IPS-20b (cell line): ENCODE results near the gene TLE3.

Experiments
- H3K27ac ChIP-seq: one replicate; pipeline ENCODE4 v1.5.1; 2013; ENCODE audit warnings: low read length
- H3K27me3 ChIP-seq: 2 replicates; pipeline ENCODE4 v1.6.1; 2013; ENCODE audit warnings: mild to moderate bottlenecking, low read length, inconsistent platforms; ENCODE audit not compliant: insufficient read depth
- H3K36me3 ChIP-seq: 2 replicates; pipeline ENCODE4 v1.6.1; 2013; ENCODE audit warnings: low read depth, mild to moderate bottlenecking, inconsistent platforms, low read length, moderate library complexity; ENCODE audit not compliant: insufficient read depth
- H3K4me1 ChIP-seq: 2 replicates; pipeline ENCODE4 v1.6.1; 2013; ENCODE audit warnings: mild to moderate bottlenecking, control low read depth, inconsistent platforms, low read length, moderate library complexity; ENCODE audit not compliant: insufficient read depth
- H3K4me3 ChIP-seq: 2 replicates; pipeline ENCODE4 v1.5.1; 2013; ENCODE audit warnings: mild to moderate bottlenecking, low read length, inconsistent platforms
- H3K9ac ChIP-seq: 2 replicates; pipeline ENCODE4 v1.6.1; 2013; ENCODE audit warnings: low read depth, mild to moderate bottlenecking, inconsistent platforms, low read length, moderate library complexity
- H3K9me3 ChIP-seq: 2 replicates; pipeline ENCODE4 v1.6.1; 2013; ENCODE audit warnings: mild to moderate bottlenecking, low read depth, low read length, inconsistent platforms; ENCODE audit not compliant: insufficient read depth

Gene TLE3

GRCh38 chr15:70017025-70017424, 80.7 kb downstream of the TLE3 start:
- Histone ChIP-seq H3K4me1 (peaks cover 16% of the 10 kb centered on the region; the same call in 1 of the 2 replicates), H3K27me3 (peaks cover 12% of the 10 kb centered on the region; the same call in 1 of the 2 replicates), H3K9me3 (no peaks in the 10 kb centered on the region), H3K27ac (no peak overlapping the region), H3K9ac (no peak overlapping the region), H3K4me3 (no peak overlapping the region), H3K36me3 (no peaks in the 10 kb centered on the region)

DNA sequence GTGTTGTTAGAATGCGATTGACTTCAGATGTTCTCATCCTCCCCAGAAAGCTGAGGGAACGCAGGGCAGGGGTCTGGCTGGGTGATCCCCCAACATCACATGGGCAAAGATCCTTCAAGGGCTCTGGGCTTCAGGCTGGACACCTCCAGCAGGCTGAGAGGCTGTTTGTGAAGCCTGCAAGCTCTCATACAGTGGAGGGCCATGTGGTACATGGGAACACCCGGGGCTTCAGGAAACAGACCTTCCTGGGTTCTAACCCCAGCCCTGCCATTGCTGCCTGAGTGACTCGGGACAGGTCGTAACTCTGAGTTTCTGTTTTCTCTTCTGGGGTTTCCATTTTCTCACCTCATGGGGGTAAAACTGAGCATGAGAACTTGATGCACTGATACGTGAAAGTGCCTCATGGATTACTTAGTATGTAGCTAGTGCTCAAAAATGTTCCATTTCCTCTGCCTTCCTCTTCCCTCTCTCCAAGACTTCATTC, 81.2 kb downstream of the TLE3 start:
- Histone ChIP-seq H3K27me3 (peaks cover 12% of the 10 kb centered on the region; the same call in 1 of the 2 replicates), H3K4me3 (no peak overlapping the region), H3K4me1 (peaks cover 16% of the 10 kb centered on the region; the same call in 1 of the 2 replicates), H3K36me3 (no peaks in the 10 kb centered on the region), H3K27ac (no peak overlapping the region), H3K9ac (no peak overlapping the region), H3K9me3 (no peaks in the 10 kb centered on the region)

DNA sequence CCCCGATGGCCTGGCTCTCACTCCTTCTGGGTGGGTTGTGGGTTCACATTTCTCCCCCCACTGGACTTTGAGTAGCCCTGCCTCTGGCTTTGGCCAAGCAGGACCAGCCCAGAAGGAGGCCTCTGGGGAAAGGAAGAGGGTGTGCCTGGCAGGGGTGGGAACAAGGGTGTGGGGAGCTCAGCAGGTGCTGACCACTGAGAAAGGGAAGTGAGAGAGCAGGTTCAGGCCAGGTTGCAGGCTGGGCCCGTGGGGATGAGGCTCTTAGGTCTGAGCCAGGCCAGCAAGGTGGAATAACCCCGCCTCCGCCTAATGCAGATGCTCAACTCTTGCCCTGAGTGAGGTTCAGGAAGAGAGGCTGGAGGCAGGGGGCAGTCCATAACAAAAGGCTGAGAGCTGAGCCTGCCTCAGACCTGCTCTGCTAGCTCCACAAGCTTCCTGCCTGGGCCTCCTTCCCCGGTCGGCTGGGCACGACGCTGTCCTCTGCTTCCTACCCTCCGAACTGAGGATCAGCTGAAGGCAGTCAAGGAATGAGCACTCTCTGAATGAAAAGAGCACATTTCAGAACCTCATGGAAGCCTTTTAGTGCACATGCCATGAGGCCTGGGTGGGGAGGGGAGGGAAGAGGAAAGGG, 82.7 kb downstream of the TLE3 start:
- Histone ChIP-seq H3K4me1 (peaks cover 16% of the 10 kb centered on the region; the same call in 1 of the 2 replicates), H3K9ac (no peak overlapping the region), H3K27me3 (peaks cover 12% of the 10 kb centered on the region; the same call in 1 of the 2 replicates), H3K27ac (no peak overlapping the region), H3K36me3 (no peaks in the 10 kb centered on the region), H3K9me3 (no peaks in the 10 kb centered on the region), H3K4me3 (no peak overlapping the region)

GRCh38 chr15:70014331-70014730, 83.4 kb downstream of the TLE3 start:
- Histone ChIP-seq H3K9ac (no peak overlapping the region), H3K27me3 (peaks cover 12% of the 10 kb centered on the region; the same call in 1 of the 2 replicates), H3K4me1 (peaks cover 16% of the 10 kb centered on the region; the same call in 1 of the 2 replicates), H3K27ac (no peak overlapping the region), H3K36me3 (no peaks in the 10 kb centered on the region), H3K9me3 (no peaks in the 10 kb centered on the region), H3K4me3 (no peak overlapping the region)

DNA sequence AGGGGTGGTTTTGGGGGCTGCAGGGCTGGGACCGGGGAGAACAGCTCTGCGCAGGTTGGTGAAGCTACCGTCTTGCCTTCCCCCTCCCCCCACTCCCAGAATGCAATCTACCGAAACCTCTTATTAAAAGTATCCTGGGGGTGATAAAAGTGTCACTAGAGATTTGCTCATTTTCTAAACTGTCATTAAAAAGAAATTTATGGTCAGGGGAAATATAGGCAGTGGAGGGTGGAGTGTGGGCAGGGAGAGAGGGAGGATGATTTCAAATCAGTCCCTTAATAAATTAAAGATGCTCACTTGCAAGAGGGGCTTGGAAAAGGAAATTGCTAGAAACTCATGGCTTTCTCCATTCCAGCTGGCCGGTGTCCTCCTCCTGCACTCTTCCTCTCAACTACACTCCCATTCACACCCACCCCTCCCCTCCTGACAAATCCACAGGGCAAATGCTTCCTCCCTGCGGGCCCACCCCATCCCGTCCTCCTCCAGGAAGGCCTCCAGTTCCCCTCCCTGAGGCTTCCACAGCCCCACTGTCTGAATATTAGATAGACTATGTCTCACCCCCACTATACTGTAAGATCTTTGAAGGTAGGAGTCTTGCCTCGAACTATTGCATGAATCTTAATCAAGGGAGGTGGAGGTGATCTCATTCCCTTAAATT, 83.9 kb downstream of the TLE3 start:
- Histone ChIP-seq H3K9ac (no peak overlapping the region), H3K36me3 (no peaks in the 10 kb centered on the region), H3K27me3 (peaks cover 12% of the 10 kb centered on the region; the same call in 1 of the 2 replicates), H3K27ac (no peak overlapping the region), H3K9me3 (no peaks in the 10 kb centered on the region), H3K4me3 (no peak overlapping the region), H3K4me1 (peaks cover 16% of the 10 kb centered on the region; the same call in 1 of the 2 replicates)

DNA sequence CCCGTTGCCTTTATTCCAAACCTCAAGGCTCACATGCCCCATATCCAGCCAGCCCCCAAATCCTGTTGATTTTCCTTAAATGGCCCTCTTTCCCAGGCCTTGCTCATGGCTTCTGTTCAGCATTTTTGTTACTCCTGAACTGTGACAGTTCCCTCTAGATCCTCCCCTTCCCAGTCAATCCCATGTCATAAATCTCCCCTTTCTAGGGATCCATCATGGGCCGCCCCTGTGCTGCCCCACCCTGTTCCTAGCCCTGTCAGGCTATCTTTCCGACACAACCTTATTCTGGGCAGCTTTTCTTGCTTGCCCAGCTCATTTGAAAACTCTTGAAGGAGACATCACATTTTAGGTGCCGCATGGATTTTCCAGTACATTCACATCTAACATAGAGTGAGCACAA, 84.8 kb downstream of the TLE3 start:
- H3K4me1 ChIP-seq: peaks cover 16% of the 10 kb centered on the region; the same call in 1 of the 2 replicates
- no peaks in the 10 kb centered on the region for H3K36me3 ChIP-seq
- no peak overlapping the region for H3K4me3 ChIP-seq
- H3K9me3 ChIP-seq: no peaks in the 10 kb centered on the region
- H3K27ac ChIP-seq: no peak overlapping the region
- H3K27me3 ChIP-seq: peaks cover 12% of the 10 kb centered on the region; the same call in 1 of the 2 replicates
- H3K9ac ChIP-seq: no peak overlapping the region

DNA sequence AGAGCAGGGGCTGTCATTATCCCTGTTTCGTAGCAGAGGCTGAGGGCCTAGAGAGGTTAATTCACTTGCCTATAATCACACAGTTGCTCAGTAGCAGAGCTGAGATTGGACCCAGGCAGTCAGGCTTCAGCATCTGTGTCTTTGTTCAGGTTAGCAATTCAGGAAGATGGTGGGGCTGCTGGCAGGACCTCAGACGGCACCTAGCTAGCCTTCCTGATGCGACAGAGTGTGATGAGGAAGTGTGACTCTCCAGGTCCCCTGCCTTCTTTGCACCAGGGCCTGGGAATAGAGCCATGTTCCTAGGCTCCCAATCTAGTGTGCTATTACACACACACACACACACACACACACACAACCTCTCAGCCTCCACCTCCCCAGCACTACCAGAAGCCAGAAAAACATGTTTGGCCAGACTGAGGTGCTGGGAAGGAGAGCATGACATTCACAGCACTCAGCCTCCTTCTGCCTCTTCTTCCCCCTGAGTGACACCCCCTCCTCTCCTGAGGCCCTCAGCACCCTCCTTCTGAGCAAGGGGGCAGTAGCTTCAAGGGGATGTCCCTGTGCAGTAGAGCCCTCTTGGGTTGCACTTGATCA, 88.9 kb downstream of the TLE3 start:
- Histone ChIP-seq H3K27me3 (no peaks in the 10 kb centered on the region), H3K4me1 (no peaks in the 10 kb centered on the region), H3K9ac (no peak overlapping the region), H3K9me3 (no peaks in the 10 kb centered on the region), H3K27ac (no peak overlapping the region), H3K4me3 (no peak overlapping the region), H3K36me3 (no peaks in the 10 kb centered on the region)

DNA sequence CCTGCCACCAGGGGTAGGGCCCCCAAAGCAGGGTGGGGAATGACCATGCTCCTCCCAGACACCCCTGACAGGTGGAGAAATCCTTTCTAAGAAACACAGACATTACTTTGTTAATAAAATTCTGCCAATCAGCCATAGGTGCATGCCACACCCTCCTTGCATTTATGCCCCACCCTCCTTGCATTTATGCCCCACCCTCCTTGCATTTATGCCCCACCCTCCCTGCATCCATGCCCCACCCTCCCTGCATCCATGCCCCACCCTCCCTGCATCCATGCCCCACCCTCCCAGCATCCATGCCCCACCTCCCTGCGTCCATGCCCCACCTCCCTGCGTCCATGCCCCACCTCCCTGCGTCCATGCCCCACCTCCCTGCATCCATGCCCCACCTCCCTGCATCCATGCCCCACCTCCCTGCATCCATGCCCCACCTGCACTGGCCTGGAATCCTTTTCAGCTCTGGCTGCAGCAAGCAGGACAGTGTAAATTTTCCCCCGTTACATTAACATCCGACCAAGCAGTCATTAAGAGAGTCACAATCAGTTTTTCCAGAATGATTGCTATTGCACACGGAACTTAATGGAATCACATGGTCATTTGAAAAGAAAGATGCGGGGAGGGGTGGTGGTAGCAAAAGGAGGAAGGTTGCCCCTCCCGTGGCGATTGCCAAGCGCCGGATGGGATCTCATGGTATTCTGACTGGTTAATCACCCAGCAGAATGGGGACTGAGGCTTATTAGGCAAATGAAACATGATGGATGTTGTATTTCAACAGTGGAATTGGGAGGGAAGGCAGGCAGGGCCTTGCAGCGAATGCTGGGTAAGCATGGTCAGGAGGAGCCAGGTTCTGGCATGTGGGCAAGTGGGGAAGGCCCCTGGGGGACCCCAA, 91.2 kb downstream of the TLE3 start:
- Histone ChIP-seq H3K4me3 (no peak overlapping the region), H3K4me1 (no peaks in the 10 kb centered on the region; the same call in 1 of the 2 replicates), H3K27ac (no peak overlapping the region), H3K9ac (no peak overlapping the region), H3K27me3 (no peaks in the 10 kb centered on the region), H3K36me3 (no peaks in the 10 kb centered on the region), H3K9me3 (peaks cover 11% of the 10 kb centered on the region)

DNA sequence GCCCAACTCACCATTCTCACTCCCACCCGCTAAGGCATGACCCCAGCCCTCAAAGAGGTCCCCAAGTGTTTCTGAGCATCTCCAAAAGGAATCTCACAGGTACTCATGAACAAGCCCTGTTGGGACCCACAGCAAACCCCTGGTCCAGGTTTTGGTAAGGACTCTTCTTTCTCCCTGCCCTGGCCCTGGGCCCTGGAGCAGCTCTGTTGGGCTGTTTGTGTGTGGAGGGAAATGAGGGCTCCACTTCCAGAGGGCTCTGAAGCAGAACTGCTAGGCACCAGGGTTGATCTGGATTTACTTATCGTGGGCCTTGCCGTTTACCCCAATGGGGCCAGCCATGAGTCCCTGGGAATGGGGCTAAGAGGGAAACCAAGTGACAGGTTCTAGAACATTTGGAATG, 92.9 kb downstream of the TLE3 start:
- no peaks in the 10 kb centered on the region for H3K27me3 ChIP-seq

DNA sequence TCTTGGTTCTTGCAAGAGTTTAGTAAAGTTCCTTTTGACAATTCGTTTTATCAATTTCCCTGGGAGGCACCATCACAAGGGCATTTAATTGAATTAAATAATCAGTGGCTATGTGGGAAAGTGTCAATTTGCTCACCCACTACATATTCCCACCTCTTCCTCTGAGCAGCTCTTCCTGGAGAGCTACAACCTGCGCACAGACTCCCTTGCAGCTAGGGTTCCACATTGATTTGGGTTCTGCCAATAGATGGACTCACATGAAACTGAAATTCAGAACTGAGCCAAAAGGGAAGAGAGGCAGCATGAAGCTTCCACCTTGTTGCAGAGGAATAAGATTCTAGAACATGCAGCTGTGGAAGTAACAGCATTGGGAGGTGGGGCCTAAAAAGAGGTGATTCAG, 94.8 kb downstream of the TLE3 start:
- Histone ChIP-seq H3K36me3 (no peaks in the 10 kb centered on the region), H3K4me1 (no peaks in the 10 kb centered on the region; the same call in 1 of the 2 replicates), H3K9ac (no peak overlapping the region), H3K27me3 (no peaks in the 10 kb centered on the region), H3K27ac (no peak overlapping the region), H3K4me3 (no peak overlapping the region), H3K9me3 (peaks cover 11% of the 10 kb centered on the region)

More for the DNA sequence above, 92.9 kb downstream of the TLE3 start:
- Histone ChIP-seq H3K4me3 (no peak overlapping the region), H3K27ac (no peak overlapping the region), H3K4me1 (no peaks in the 10 kb centered on the region; the same call in 1 of the 2 replicates), H3K36me3 (no peaks in the 10 kb centered on the region), H3K9me3 (peaks cover 11% of the 10 kb centered on the region), H3K9ac (no peak overlapping the region)

DNA sequence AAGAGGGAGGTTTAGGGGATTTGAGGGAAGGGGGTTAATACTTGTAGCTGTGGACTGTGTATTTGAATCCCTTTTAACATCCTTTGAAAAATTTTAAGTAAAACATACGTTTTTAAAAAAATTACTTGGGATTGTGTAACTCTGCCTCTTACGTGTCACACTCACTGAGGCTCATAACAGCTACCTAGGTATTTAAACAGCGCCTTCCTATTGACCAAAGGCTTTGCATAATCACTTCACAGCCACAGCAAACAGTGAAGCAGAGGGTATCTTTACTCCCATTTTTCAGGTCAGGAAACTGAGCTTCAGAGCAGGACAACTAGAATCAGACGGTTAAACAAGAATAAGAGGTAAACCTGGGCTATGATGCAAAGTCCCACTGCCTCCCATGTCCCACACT, 95.9 kb downstream of the TLE3 start:
- no peak overlapping the region for H3K9ac ChIP-seq
- no peak overlapping the region for H3K27ac ChIP-seq
- no peaks in the 10 kb centered on the region for H3K36me3 ChIP-seq

More for the DNA sequence above, 95.9 kb downstream of the TLE3 start:
- Histone ChIP-seq H3K4me3 (no peak overlapping the region), H3K4me1 (no peaks in the 10 kb centered on the region; the same call in 1 of the 2 replicates), H3K9me3 (peaks cover 11% of the 10 kb centered on the region), H3K27me3 (no peaks in the 10 kb centered on the region)
